Smooth muscle cell (in vitro differentiated cells): Measurements from ENCODE around the gene SYNCRIP. TPM values are rescaled to one million over a fixed set of nuclear protein-coding genes. Genes with fewer than 3 reads are reported as not detected.

Experiments used
- DNase-seq: peaks from one replicate; lab custom pipeline; 2025; ENCODE audit not compliant: unreplicated experiment; lab: John Stamatoyannopoulos, UW
- H2AFZ ChIP-seq: fragments of 200-600 bp; sonication (generic); 2 replicates; pipeline ENCODE4 v1.6.0; 2016; ENCODE audit warnings: antibody characterized with exemption, low read depth, mild to moderate bottlenecking
- H3F3A ChIP-seq: fragments of 200-600 bp; sonication (generic); 2 replicates; pipeline ENCODE4 v1.6.0; 2017; ENCODE audit warnings: antibody characterized with exemption, low read depth
- H3K27ac ChIP-seq: fragments of 200-600 bp; sonication (generic); 2 replicates; pipeline ENCODE4 v1.5.1; 2016; ENCODE audit warnings: low read depth, mild to moderate bottlenecking
- H3K27me3 ChIP-seq: fragments of 200-600 bp; sonication (generic); 2 replicates; pipeline ENCODE4 v1.6.1; 2016; ENCODE audit warnings: low read depth, mild to moderate bottlenecking
- H3K36me3 ChIP-seq: fragments of 200-600 bp; sonication (generic); 2 replicates; pipeline ENCODE4 v1.5.1; 2016; ENCODE audit warnings: low read depth
- H3K4me1 ChIP-seq: fragments of 200-600 bp; sonication (generic); 2 replicates; pipeline ENCODE4 v1.5.1; 2016; ENCODE audit warnings: low read depth
- H3K4me2 ChIP-seq: fragments of 200-600 bp; sonication (generic); 2 replicates; pipeline ENCODE4 v1.6.0; 2016; ENCODE audit warnings: mild to moderate bottlenecking
- H3K4me3 ChIP-seq: fragments of 200-600 bp; sonication (generic); 2 replicates; pipeline ENCODE4 v1.5.1; 2016; ENCODE audit warnings: mild to moderate bottlenecking
- H3K79me2 ChIP-seq: fragments of 200-600 bp; sonication (generic); 2 replicates; pipeline ENCODE4 v1.6.0; 2016; ENCODE audit warnings: low read depth, mild to moderate bottlenecking
- H3K9ac ChIP-seq: fragments of 200-600 bp; sonication (generic); 2 replicates; pipeline ENCODE4 v1.6.0; 2016; ENCODE audit warnings: low read depth
- H3K9me3 ChIP-seq: fragments of 200-600 bp; sonication (generic); replicated peaks from 2 replicates; pipeline ENCODE4 v1.5.1; 2016; ENCODE audit warnings: low read depth
- H4K20me1 ChIP-seq: fragments of 200-600 bp; sonication (generic); 2 replicates; pipeline ENCODE4 v1.6.0; 2016; ENCODE audit warnings: low read depth
- WGBS: methylation state at CpG from one replicate; pipeline ENCODE4 v1.1.7; 2016; ENCODE audit warnings: low lambda C conversion rate; 5-methylcytosine and 5-hydroxymethylcytosine counted together
- polyA plus RNA-seq: library from polyadenylated mRNA; unstranded; fragments of >200 nt; fragmentation: Nextera tagmentation; extraction: Ambion mirVana; gene quantifications from 2 replicates; pipeline ENCODE4 v1.2.1, GENCODE V29; 2016
- total RNA-seq: library from RNA; depleted of rRNA; stranded (reverse); fragments of >200 nt; gene quantifications from 2 replicates; pipeline ENCODE4 v1.2.3, GENCODE V29; 2014
- TF ChIP-seq, protein P1 (sequence below): fragments of 200-600 bp; sonication (generic); IDR thresholded peaks from 2 replicates; pipeline ENCODE4 v1.5.1; 2017; ENCODE audit warnings: borderline replicate concordance, mild to moderate bottlenecking, antibody characterized with exemption; ENCODE audit not compliant: insufficient read depth, poor library complexity, severe bottlenecking

The SYNCRIP gene
- total and polyA plus RNA-seq, 2 experiments from 2014 or later, result 53.1 to 74.6 TPM

DNA sequence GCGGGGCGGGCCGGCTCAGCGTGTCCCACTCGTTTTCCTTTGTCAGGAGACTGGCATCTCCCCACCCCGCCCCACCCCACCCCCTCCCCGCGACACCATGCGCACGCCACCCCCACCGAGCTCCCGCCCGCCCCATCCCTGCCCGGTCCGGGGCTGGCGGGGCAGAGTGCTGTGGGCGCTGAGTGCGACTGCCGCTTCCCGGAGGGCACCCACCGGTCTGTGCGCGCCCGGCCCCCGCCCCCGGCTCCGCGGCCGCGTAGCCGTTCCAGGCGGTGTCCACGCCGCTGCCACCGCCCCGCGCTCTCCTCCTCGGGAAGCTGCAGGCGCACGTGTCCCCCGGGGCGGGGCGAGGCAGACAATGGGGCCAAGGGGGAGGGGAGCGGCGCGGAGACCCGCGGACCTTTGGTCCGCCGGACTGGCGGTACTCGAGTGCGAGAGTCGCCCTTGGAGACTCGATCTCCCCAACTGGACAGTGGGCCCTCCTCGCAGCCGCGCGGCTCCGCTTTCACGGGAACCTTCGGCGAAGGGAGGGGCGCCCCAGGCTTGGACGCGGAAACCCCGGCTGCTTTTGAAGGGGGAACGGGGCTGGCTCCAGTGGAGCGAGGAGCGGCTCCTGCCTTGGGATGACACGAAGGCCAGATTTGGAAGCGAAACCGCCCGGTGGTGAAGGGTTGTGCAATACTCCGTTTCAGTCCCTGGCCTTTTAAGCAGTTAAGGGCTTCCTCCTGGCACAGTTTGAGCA, 1.0 kb upstream of the SYNCRIP start:
- under 1% methylated on average over 24 of the region's 75 CpGs for WGBS
- peak; percentile 95 for DNase-seq
- peaks cover 40% of the 10 kb centered on the region for H3K79me2 ChIP-seq
- H3F3A ChIP-seq, result no peaks in the 10 kb centered on the region
- no peaks in the 10 kb centered on the region for H3K27me3 ChIP-seq
- peak overlapping the region; percentile 95 for H3K4me3 ChIP-seq
- H2AFZ ChIP-seq, result peak overlapping the region; percentile 86
- H3K9ac ChIP-seq, result peak overlapping the region; percentile 99
- H3K9me3 ChIP-seq, result no peaks in the 10 kb centered on the region
- H3K4me1 ChIP-seq, result peaks cover 19% of the 10 kb centered on the region
- TF ChIP-seq, protein P1, sequence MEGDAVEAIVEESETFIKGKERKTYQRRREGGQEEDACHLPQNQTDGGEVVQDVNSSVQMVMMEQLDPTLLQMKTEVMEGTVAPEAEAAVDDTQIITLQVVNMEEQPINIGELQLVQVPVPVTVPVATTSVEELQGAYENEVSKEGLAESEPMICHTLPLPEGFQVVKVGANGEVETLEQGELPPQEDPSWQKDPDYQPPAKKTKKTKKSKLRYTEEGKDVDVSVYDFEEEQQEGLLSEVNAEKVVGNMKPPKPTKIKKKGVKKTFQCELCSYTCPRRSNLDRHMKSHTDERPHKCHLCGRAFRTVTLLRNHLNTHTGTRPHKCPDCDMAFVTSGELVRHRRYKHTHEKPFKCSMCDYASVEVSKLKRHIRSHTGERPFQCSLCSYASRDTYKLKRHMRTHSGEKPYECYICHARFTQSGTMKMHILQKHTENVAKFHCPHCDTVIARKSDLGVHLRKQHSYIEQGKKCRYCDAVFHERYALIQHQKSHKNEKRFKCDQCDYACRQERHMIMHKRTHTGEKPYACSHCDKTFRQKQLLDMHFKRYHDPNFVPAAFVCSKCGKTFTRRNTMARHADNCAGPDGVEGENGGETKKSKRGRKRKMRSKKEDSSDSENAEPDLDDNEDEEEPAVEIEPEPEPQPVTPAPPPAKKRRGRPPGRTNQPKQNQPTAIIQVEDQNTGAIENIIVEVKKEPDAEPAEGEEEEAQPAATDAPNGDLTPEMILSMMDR, result no peak
- H3K27ac ChIP-seq, result peak overlapping the region; percentile 99
- H4K20me1 ChIP-seq, result peaks cover 39% of the 10 kb centered on the region
- peaks cover 8% of the 10 kb centered on the region for H3K36me3 ChIP-seq
- H3K4me2 ChIP-seq, result peak overlapping the region; percentile 86

DNA sequence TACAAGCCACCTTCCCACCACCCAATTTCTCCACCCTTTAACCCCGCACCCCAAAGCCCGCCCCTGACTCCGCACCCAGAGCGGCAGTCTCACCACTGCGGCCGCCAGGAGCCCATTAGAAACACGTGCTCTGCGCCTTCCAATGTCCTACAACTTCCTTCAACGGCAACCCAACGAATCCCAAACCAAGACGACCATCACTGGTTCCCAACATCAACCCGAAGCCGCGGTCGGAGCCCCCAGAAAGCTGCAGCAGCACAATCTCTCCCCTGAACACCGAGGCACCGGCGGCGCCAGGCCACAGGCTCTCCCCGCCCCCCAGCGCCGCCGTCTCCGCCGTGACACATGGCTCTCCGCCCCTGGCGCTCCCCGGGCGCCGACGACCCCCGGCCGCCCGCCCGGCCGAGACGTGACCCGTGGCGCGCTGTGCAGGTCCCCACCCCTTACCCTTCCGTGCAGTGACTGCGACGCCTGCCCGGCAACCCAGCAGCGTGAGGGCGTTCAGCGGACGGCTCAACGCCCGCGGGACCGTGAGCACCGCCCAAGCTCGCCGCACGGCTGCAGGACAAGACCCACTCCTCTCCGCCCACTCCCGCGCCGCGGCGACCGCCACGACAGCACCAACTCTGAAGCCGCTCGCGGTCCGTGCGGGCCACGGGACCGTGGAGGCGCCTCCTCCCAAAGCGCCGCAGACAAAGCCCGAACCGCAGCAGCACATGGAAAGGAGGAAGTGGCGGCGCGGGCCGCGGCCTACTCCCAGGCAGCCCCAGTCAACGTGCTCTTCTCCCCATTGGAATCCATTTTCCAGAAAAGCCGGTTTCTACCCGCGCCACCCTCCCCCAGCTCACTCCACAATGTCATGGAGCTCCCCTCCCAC, 551 bp downstream of the SYNCRIP start:
- peaks cover 56% of the 10 kb centered on the region for H3K79me2 ChIP-seq
- peak overlapping the region; percentile 99 for H3K9ac ChIP-seq
- H3K4me1 ChIP-seq, result peaks cover 19% of the 10 kb centered on the region
- H3K27me3 ChIP-seq, result no peaks in the 10 kb centered on the region
- peaks cover 55% of the 10 kb centered on the region for H4K20me1 ChIP-seq
- peaks cover 14% of the 10 kb centered on the region for H3K36me3 ChIP-seq
- H3F3A ChIP-seq, result no peaks in the 10 kb centered on the region
- H3K4me3 ChIP-seq, result peak overlapping the region; percentile 95
- H3K4me2 ChIP-seq, result peak overlapping the region; percentile 85
- H3K9me3 ChIP-seq, result no peaks in the 10 kb centered on the region
- no peak overlapping the region for H2AFZ ChIP-seq
- 2% methylated on average over 41 of the region's 85 CpGs for WGBS
- peak overlapping the region; percentile 99 for H3K27ac ChIP-seq
- TF ChIP-seq, protein P1, result no peak
- peak; percentile 59 for DNase-seq

DNA sequence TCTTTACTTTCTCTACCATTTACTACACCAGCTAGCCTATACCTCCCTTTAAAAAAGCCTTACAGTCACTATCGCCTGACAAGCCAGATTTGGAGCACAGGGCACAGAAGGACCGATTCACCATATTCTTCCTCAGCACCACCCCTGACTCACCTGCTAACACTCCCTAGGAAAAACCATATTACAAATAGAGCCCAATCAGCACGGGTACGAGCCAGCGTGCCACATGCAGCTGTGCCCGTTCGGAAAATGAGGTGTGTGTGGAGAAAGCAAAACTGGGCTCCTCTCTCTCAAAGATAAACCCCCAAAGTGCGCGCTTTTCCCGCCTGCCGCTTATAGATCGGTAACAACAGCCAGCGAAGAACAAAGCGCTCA, 1.2 kb downstream of the SYNCRIP start:
- Histone ChIP-seq H3K27ac (peak overlapping the region; percentile 99), H3K9me3 (no peaks in the 10 kb centered on the region)
- TF ChIP-seq, protein P1, result no peak

More for the DNA sequence above, 1.2 kb downstream of the SYNCRIP start:
- peaks cover 19% of the 10 kb centered on the region for H3K4me1 ChIP-seq
- peak overlapping the region; percentile 85 for H3K4me2 ChIP-seq
- under 1% methylated on average over 14 of the region's 14 CpGs for WGBS
- no peaks in the 10 kb centered on the region for H3F3A ChIP-seq
- no peak for DNase-seq
- H3K9ac ChIP-seq, result peak overlapping the region; percentile 99
- no peaks in the 10 kb centered on the region for H3K27me3 ChIP-seq
- H3K4me3 ChIP-seq, result peak overlapping the region; percentile 95
- H3K36me3 ChIP-seq, result peaks cover 20% of the 10 kb centered on the region
- H2AFZ ChIP-seq, result no peak overlapping the region
- peaks cover 61% of the 10 kb centered on the region for H4K20me1 ChIP-seq
- H3K79me2 ChIP-seq, result peaks cover 62% of the 10 kb centered on the region
